Neuronal stem cell (in vitro differentiated cells): ENCODE results near the gene MATR3.

Experiments
- DNase-seq: peaks from one replicate; pipeline ENCODE4 v3.0.0-alpha.2; 2013; ENCODE audit warnings: low spot score
- H2AFZ ChIP-seq: one replicate; pipeline ENCODE4 v1.6.1; 2013; ENCODE audit warnings: mild to moderate bottlenecking, low read length, inconsistent platforms
- H2AK5ac ChIP-seq: 2 replicates; pipeline ENCODE4 v1.6.1; 2013; ENCODE audit warnings: low read depth, mild to moderate bottlenecking, inconsistent platforms, low read length, moderate library complexity, mixed read lengths
- H2BK120ac ChIP-seq: 2 replicates; pipeline ENCODE4 v1.6.1; 2013; ENCODE audit warnings: low read depth, mild to moderate bottlenecking, inconsistent platforms, low read length, moderate library complexity, mixed read lengths
- H2BK12ac ChIP-seq: one replicate; pipeline ENCODE4 v1.6.1; 2013; ENCODE audit warnings: low read length, inconsistent platforms
- H2BK15ac ChIP-seq: 2 replicates; pipeline ENCODE4 v1.6.1; 2013; ENCODE audit warnings: mild to moderate bottlenecking, low read length, inconsistent platforms, mixed read lengths
- H2BK5ac ChIP-seq: one replicate; pipeline ENCODE4 v1.6.1; 2013; ENCODE audit warnings: inconsistent platforms, mild to moderate bottlenecking, low read length, moderate library complexity
- H3K14ac ChIP-seq: one replicate; pipeline ENCODE4 v1.6.1; 2013; ENCODE audit warnings: low read length, inconsistent platforms
- H3K18ac ChIP-seq: 2 replicates; pipeline ENCODE4 v1.6.1; 2013; ENCODE audit warnings: low read length, inconsistent platforms
- H3K23ac ChIP-seq: 2 replicates; pipeline ENCODE4 v1.6.1; 2013; ENCODE audit warnings: low read depth, mild to moderate bottlenecking, mixed read lengths, low read length, inconsistent platforms; ENCODE audit not compliant: poor library complexity
- H3K27ac ChIP-seq: replicated peaks from 3 replicates; pipeline ENCODE4 v1.5.1; 2013; ENCODE audit warnings: low read length, inconsistent platforms
- H3K27me3 ChIP-seq, 3 experiments: 2 replicates each; pipeline ENCODE4 v1.6.1; 2013; ENCODE audit warnings: low read length in 3 of 3, mild to moderate bottlenecking in 2 of 3, inconsistent platforms in 1 of 3, low read depth in 1 of 3, mixed read lengths in 1 of 3, moderate library complexity in 1 of 3; ENCODE audit not compliant: control insufficient read depth in 3 of 3, insufficient read depth in 3 of 3
- H3K36me3 ChIP-seq, 2 donors: replicated peaks in 1 of 2; 2 replicates each; pipeline ENCODE4 v1.6.1; 2013; ENCODE audit warnings: low read length in 2 of 2; ENCODE audit not compliant: control insufficient read depth in 2 of 2, insufficient read depth in 2 of 2
- H3K4ac ChIP-seq: 2 replicates; pipeline ENCODE4 v1.6.1; 2013; ENCODE audit warnings: inconsistent platforms, mild to moderate bottlenecking, low read length, moderate library complexity
- H3K4me1 ChIP-seq, 2 donors: 1 replicate in 1 of 2; 2 replicates in 1 of 2; pipeline ENCODE4 v1.6.1; 2013; ENCODE audit warnings: low read length in 2 of 2, low read depth in 1 of 2; ENCODE audit not compliant: control insufficient read depth in 2 of 2, insufficient read depth in 1 of 2
- H3K4me2 ChIP-seq: one replicate; pipeline ENCODE4 v1.6.1; 2013; ENCODE audit warnings: mild to moderate bottlenecking, low read length, inconsistent platforms; ENCODE audit not compliant: insufficient read depth, poor library complexity, severe bottlenecking
- H3K4me3 ChIP-seq, 2 donors: 2 replicates each; pipeline ENCODE4 v1.5.1; 2013; ENCODE audit warnings: low read length in 2 of 2, mild to moderate bottlenecking in 2 of 2, inconsistent platforms in 1 of 2, moderate library complexity in 1 of 2
- H3K79me1 ChIP-seq: one replicate; pipeline ENCODE4 v1.6.1; 2013; ENCODE audit warnings: low read depth, mild to moderate bottlenecking, inconsistent platforms, low read length, moderate library complexity
- H3K9ac ChIP-seq: one replicate; pipeline ENCODE4 v1.6.1; 2013; ENCODE audit warnings: mild to moderate bottlenecking, low read depth, low read length, inconsistent platforms; ENCODE audit not compliant: poor library complexity
- H3K9me3 ChIP-seq, 2 donors: replicated peaks in 1 of 2; 2 replicates each; pipeline versions ENCODE3 to v1.6.1; 2013; ENCODE audit warnings: low read length in 2 of 2, mild to moderate bottlenecking in 2 of 2, inconsistent platforms in 1 of 2, low read depth in 1 of 2, mixed read lengths in 1 of 2, moderate library complexity in 1 of 2; ENCODE audit not compliant: control insufficient read depth in 2 of 2, insufficient read depth in 1 of 2
- H4K8ac ChIP-seq: one replicate; pipeline ENCODE4 v1.6.1; 2013; ENCODE audit warnings: low read depth, mild to moderate bottlenecking, inconsistent platforms, low read length, moderate library complexity
- H4K91ac ChIP-seq: one replicate; pipeline ENCODE4 v1.6.1; 2013; ENCODE audit warnings: low read length, low read depth, mild to moderate bottlenecking, inconsistent platforms; ENCODE audit not compliant: poor library complexity
- WGBS, 2 donors: extraction: QIAGEN DNeasy Blood & Tissue Kit; methylation state at CpG; one replicate each; pipeline ENCODE4 v1.1.7; 2013; ENCODE audit warnings: missing lambda C conversion rate in 2 of 2, mixed read lengths in 1 of 2; ENCODE audit not compliant: insufficient read length in 2 of 2, insufficient replicate concordance in 1 of 2; ENCODE audit errors: extremely low coverage in 2 of 2; 5-methylcytosine and 5-hydroxymethylcytosine counted together

Gene MATR3

GRCh38 chr5:139263946-139264345, 29.6 kb upstream of the MATR3 start:
- Histone ChIP-seq H3K14ac (no peak overlapping the region), H4K8ac (no peak overlapping the region), H3K9me3 (no peaks in the 10 kb centered on the region), H4K91ac (no peak overlapping the region), H3K4me3 (no peak overlapping the region), H2BK120ac (no peak overlapping the region), H2BK15ac (no peak overlapping the region), H2AFZ (no peak overlapping the region), H2BK5ac (no peak overlapping the region), H3K4me1 (peaks cover 0 to 5% of the 10 kb centered on the region in 2 donors), H3K4ac (no peak overlapping the region), H3K9ac (no peak overlapping the region), H3K36me3 (no peaks in the 10 kb centered on the region), H3K79me1 (no peaks in the 10 kb centered on the region), H3K4me2 (no peak overlapping the region), H3K23ac (no peak overlapping the region), H3K27me3 (no peaks in the 10 kb centered on the region), H3K18ac (no peak overlapping the region), H2BK12ac (no peak overlapping the region), H3K27ac (no peak overlapping the region), H2AK5ac (no peak overlapping the region)
- DNase-seq = no peak
- no CpG with 5 or more reads among the region's 3 CpGs for WGBS, 2 donors

- Histone ChIP-seq H3K23ac (no peak overlapping the region), H3K14ac (no peak overlapping the region), H3K4me3 (no peak overlapping the region), H2BK5ac (no peak overlapping the region), H3K27ac (no peak overlapping the region), H2AFZ (no peak overlapping the region), H3K79me1 (no peaks in the 10 kb centered on the region), H3K27me3 (no peaks in the 10 kb centered on the region), H2BK15ac (no peak overlapping the region), H3K36me3 (no peaks in the 10 kb centered on the region), H3K4me1 (peaks cover 0 to 5% of the 10 kb centered on the region in 2 donors), H3K9ac (no peak overlapping the region), H4K8ac (no peak overlapping the region), H2BK120ac (no peak overlapping the region), H2AK5ac (no peak overlapping the region), H3K4ac (no peak overlapping the region), H3K4me2 (no peak overlapping the region), H4K91ac (no peak overlapping the region), H3K9me3 (no peaks in the 10 kb centered on the region), H2BK12ac (no peak overlapping the region), H3K18ac (no peak overlapping the region)
- no CpG with 5 or more reads among the region's 2 CpGs for WGBS, 2 donors
- no peak for DNase-seq
Measured at GRCh38 chr5:139265001-139265400, 28.5 kb upstream of the MATR3 start.

GRCh38 chr5:139266236-139266635, 27.3 kb upstream of the MATR3 start:
- Histone ChIP-seq H3K4me1 (peaks cover 0 to 5% of the 10 kb centered on the region in 2 donors), H3K36me3 (no peaks in the 10 kb centered on the region), H3K23ac (no peak overlapping the region), H3K4me2 (no peak overlapping the region), H4K91ac (no peak overlapping the region), H3K9ac (no peak overlapping the region), H3K4ac (no peak overlapping the region), H2AFZ (no peak overlapping the region), H2BK5ac (no peak overlapping the region), H3K79me1 (no peaks in the 10 kb centered on the region), H4K8ac (no peak overlapping the region), H2BK15ac (no peak overlapping the region), H3K4me3 (no peak overlapping the region), H3K18ac (no peak overlapping the region), H2BK120ac (no peak overlapping the region), H3K9me3 (no peaks in the 10 kb centered on the region), H3K27me3 (no peaks in the 10 kb centered on the region), H3K27ac (no peak overlapping the region), H2BK12ac (no peak overlapping the region), H3K14ac (no peak overlapping the region), H2AK5ac (no peak overlapping the region)
- WGBS, 2 donors = no CpG with 5 or more reads among the region's 11 CpGs
- no peak for DNase-seq

GRCh38 chr5:139267481-139267880, 26.1 kb upstream of the MATR3 start:
- Histone ChIP-seq H2AK5ac (no peak overlapping the region), H3K9me3 (no peaks in the 10 kb centered on the region), H3K4me1 (peaks cover 0 to 6% of the 10 kb centered on the region in 2 donors), H3K4ac (no peak overlapping the region), H4K91ac (no peak overlapping the region), H3K4me2 (no peak overlapping the region), H3K23ac (no peak overlapping the region), H3K36me3 (no peaks in the 10 kb centered on the region), H3K4me3 (no peak overlapping the region), H3K27me3 (no peaks in the 10 kb centered on the region), H3K18ac (no peak overlapping the region), H4K8ac (no peak overlapping the region), H3K14ac (no peak overlapping the region), H3K27ac (no peak overlapping the region), H3K9ac (no peak overlapping the region), H2BK12ac (no peak overlapping the region), H2BK15ac (no peak overlapping the region), H3K79me1 (no peaks in the 10 kb centered on the region), H2AFZ (no peak overlapping the region), H2BK5ac (no peak overlapping the region), H2BK120ac (no peak overlapping the region)
- WGBS, 2 donors = no CpG with 5 or more reads among the region's 2 CpGs
- DNase-seq = no peak
